Hindlimb muscle (tissue), 1 donor: ENCODE measurements around the gene FBXO10. TPM values are rescaled to one million over a fixed set of nuclear protein-coding genes. Genes with fewer than 3 reads are reported as not detected.
"Not testable (repeated sequence)": the region's sequence is repeated elsewhere in the genome, so short reads cannot be mapped to it uniquely, and the experiment has no call there.

Experiments
- DNase-seq: peaks from one replicate; pipeline ENCODE4 v3.0.0-alpha.2; 2013
- polyA plus RNA-seq: library from polyadenylated mRNA; unstranded; fragments of 120-200 nt; gene quantifications from one replicate; pipeline ENCODE4 v1.2.1, GENCODE V29; 2013; ENCODE audit not compliant: insufficient read length

FBXO10 gene
- polyA plus RNA-seq, 1 donor, result 45.1 TPM

GRCh38 chr9:37550781-37551180, 25.4 kb downstream of the FBXO10 start:
- no peak for DNase-seq

DNA sequence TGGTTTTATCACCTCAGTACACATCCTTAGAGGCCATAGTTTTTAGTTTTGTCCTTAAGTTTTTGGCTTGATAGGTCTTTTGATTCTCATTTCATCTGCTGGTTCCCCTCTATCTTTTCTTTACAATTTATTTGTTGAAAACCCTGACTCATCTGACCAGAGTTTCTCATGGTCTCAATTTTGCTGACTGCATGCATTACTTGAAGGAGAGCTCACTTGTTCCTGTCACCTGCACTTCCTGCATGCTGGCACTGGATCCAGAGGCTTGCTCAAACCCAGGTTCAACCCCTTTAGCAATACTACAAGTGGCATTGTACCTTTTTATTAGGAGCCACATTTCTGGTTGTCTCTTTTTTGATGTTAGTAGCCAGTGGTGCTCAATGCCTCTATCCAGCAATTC, 26.7 kb downstream of the FBXO10 start:
- DNase-seq, result no peak

- DNase-seq, result no peak
These were observed 28.8 kb downstream of the FBXO10 start for GRCh38 chr9:37547328-37547878.

GRCh38 chr9:37543468-37543867, 32.7 kb downstream of the FBXO10 start:
- DNase-seq, result no peak

DNA sequence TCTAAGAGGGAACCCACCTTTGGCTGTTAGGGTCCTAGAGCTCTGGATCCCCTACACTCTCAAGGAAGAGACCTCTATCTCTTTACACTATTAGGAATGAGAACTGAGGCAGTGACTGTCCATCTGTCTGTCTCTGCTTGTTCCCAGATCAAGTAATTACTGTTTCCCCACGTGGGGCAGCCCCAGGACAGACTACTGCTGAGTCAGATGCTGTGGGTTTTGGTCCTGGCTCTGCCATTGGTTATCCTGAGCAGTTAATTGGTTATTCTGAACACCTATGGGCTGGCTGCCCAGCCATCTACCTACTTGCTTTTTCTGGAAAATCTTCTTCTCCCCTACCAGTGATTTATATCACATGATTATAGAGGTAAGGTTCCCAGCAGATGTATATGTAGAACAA, 33.3 kb downstream of the FBXO10 start:
- DNase-seq, result no peak

DNA sequence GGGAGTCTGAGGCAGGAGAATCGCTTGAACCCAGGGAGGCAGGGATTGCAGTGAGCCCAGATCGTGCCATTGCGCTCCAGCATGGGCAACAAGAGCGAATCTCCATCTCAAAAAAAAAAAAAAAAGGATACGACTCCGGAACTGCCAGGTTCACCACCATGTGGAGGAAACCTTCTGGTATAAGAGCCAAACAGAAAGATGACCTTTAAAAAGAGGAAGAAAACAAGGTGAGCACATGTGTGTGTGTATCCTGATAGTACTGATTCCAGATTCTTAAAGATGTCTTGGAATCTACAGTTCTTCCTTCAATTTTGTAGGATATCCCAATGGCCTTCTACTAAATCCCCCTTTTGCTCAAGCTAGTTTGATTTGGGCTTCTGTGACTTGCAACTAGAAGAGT, 33.7 kb downstream of the FBXO10 start:
- DNase-seq, result no peak

DNA sequence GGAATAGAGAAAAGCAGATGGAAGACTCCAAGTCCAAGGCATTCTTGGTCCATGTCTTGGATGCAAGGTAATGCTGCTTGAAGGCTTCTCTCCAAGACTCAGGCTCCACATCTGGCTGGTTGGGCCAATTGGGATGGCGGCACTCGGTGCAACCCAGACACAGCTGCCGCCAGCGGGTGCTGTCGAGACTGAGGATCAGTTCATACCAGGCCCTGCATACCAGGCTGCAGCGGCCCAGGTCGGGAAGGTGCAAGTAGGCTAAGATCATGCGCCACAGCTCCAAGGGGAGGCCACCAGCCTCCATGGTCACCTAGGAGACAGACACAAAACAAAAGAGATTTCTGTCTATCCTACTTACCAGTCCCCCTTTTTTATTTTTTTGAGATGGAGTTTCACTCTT, 34.7 kb downstream of the FBXO10 start:
- no peak for DNase-seq

GRCh38 chr9:37540634-37541033, 35.5 kb downstream of the FBXO10 start:
- DNase-seq, result no peak

GRCh38 chr9:37539634-37540033, 36.5 kb downstream of the FBXO10 start:
- DNase-seq, result no peak

DNA sequence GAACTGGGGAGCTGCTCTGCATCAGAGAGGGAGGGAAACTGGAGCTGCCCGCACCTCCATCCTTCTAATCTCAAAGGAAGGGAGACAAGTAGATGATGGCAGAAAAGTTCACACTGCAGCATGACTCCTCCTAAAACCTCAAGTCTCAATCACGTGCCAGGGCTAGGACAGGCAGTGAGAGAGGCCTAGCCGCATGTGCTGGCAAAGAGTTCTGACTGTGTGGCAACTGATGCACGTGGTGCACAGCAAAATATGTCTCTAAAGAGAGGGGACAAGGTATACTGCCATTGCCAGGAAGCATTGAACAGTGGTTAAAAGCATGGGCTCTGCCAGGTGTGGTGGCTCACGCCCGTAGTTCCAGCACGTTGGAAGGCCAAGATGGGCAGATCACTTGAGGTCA, 38.1 kb downstream of the FBXO10 start:
- no peak for DNase-seq

- no peak for DNase-seq
These were observed 41.3 kb downstream of the FBXO10 start for GRCh38 chr9:37534901-37535300.

DNA sequence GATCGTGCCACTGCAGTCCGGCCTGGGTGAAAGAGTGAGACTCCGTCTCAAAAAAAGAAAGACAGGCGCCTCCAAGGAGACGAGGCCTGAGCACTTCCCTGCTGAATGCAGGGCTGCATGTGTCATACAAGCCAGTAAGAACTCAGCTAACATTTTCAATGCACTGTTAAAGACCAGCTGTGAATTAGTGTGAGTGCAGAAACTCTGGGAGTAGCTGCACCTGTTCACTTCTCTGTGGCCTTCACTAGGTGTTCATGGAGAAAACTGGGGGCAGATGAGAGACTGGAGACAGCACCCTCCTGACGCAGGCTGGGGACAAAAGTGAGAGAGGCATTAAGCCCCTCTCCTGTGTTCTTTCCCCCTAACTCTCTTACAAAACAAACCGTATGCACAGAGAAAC, 41.8 kb downstream of the FBXO10 start:
- DNase-seq, result no peak

- no peak for DNase-seq
These were observed 44.5 kb downstream of the FBXO10 start for GRCh38 chr9:37531699-37532098.

GRCh38 chr9:37528652-37529471, 47.3 kb downstream of the FBXO10 start:
- no peak for DNase-seq

DNA sequence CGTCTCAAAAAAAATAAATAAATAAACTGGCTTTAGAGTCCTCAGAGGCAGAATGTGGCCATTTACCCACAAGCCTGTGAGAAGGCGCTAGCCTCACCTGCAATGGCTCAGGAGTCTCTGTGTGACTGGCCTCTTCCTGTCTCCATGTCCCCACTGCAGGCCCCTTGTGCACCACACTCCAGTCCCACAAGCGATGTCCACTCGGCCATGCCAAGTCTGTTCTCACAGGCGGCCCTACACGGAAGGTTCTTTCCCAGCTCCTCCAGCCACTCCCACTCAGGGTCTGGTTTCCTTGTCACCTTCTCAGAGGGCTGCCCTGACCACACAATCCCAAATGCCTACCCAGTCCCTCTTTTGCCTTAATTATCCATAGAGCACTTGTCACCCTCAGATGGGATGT, 52.3 kb downstream of the FBXO10 start:
- DNase-seq, result no peak

DNA sequence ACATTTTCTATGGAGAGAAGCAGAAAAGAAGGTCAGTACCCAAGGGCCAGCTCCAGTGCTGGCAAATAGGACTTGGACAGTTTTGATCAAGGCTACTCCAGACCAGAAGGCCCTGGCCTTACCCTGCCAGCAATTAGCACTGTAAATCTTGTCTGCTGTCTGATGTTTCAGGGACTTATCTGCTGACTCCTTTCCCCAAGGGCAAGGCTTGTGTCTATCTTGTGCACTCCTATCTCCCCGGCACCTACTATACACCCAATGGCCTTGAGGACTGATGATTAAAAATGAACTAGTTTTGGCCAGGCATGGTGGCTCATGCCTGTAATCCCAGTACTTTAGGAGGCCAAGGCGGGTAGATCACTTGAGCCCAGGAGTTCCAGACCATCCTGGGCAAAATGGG, 53.2 kb downstream of the FBXO10 start:
- no peak for DNase-seq

- no peak for DNase-seq
These were observed 55.1 kb downstream of the FBXO10 start for GRCh38 chr9:37521111-37521510.

DNA sequence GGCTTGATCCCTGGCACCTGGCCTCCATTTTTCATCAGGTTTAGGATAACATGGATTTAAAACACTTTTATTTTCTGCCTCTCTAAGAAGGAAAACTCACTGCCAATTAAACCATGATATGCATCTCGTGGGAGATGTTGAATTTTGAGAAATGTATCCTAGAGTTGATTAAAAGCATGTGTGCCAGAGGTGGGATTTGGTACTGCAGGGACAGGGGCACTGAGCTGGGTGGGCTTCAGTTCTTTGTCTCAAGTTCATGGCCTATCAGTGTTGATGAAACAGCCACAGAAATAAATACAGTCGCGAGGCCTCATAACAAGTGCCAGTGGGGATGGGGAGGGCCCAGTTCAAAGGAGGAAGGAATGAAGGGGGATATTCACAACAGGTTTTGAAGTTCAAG, 55.5 kb downstream of the FBXO10 start:
- DNase-seq, result no peak

DNA sequence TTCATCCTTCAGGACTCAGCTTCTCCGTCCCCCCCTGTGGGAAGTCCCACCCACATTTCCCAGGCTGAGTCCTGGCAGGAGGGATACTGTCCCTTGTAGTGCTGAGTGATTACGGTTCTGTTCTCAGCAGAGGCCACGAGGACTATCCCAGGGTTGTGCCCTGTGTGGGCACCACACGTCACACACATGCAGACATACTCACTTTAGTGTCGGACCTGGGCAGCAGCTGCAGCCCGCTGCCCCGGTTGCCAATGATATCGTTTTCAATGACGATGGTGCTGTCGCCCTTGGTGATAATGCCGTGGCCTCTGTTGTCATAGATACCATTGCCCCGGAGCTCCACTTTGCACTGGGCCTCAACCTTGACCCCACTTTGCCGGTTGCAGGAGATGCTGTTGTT, 58.3 kb downstream of the FBXO10 start:
- no peak for DNase-seq

GRCh38 chr9:37515620-37516258, 60.4 kb downstream of the FBXO10 start:
- DNase-seq, result no peak

GRCh38 chr9:37514999-37515398, 61.2 kb downstream of the FBXO10 start:
- no peak for DNase-seq

- DNase-seq, result not testable (repeated sequence)
These were observed 61.8 kb downstream of the FBXO10 start for GRCh38 chr9:37514415-37514814.

DNA sequence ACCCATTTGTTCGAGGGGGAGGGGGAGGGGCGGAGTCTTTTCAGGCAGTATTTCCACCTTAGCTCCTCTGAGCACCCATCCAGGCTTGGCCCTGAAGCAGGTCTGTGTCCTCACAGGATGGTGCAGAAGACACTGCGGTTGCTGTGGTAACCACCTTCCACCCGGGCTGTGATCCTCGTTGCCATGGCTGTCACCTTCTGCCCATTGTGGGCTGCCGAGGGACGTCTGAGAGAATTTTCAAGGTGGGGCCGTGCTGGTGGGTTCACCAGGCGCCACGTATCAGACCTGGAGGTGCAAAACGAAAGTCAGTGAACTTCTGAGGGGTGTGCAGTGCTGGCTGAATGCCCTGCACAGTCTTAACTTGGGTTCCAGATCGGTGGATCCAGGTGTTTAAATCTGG, 63.7 kb downstream of the FBXO10 start:
- DNase-seq, result no peak
